ENCODE measurements around the gene GALNT3.

Gene GALNT3

DNA sequence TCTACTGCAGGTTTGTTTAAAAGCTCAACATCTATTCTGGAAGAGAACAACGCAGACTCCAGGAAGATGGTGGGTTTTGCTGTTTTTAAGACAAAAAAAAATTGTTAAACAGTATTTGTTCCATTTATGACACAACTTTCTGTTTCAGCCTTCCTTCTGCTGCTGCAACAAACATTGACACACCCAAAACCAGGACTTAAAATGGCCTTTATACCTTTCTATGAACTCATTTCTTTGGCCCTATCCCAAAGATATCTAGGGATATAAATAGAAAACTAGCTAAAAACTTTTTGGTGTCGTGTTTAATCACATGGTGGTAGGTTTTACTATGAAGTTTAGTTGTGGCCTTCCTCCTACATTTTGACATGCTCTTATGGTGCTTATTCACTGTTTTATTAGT, 964 bp upstream of the GALNT3 start:
- DNase-seq, result no peak

DNA sequence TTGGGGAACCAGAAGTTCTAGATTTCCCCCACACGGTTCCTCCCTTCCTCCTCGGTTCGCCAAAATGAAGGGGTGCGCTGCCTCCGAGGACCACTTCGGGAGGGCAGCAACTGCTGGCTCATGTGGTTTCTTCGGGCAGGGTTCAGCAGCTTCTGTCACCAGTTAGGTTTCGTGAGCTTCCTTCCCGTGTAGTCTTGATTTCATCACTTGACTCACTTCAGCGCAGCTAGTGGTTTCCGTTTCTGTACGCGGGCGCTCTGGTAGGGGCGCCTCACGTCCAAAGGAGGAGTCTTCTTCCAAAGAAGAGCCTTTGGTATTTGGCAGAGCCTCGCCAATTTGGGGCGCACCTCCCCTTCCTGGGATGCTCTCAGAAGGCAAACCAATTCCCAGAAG, 485 bp upstream of the GALNT3 start:
- no peak for DNase-seq

DNA sequence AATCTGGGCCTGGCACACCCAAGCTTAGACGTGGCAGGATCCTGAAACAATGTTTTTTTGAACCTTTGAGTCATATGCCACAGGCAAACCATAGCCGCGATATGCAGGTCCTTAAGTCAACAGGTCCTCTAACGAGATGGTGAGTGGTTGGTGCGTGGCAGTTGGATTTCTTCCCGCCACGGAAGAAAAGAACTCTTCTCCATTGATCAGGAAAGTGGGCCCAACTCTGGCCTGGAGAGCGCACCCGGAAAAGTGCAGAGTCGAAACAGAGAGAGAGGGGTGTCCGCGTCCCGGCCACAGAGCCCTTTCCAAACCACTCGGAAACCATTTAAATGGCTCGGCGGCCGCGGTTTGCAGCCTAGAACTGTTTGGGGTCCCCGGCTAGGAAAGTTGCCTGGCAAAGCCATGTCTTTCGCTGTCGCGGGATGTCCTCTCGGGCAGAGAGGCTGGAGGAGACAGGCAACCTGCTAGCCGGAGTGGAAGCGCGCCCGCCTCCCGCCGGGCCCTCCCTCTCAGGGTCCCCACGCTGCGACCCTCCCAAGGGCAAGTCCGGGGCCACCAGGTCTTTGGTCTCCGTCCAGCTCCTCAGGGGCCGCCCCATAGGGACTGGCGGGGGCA, 777 bp downstream of the GALNT3 start:
- DNase-seq, result no peak

DNA sequence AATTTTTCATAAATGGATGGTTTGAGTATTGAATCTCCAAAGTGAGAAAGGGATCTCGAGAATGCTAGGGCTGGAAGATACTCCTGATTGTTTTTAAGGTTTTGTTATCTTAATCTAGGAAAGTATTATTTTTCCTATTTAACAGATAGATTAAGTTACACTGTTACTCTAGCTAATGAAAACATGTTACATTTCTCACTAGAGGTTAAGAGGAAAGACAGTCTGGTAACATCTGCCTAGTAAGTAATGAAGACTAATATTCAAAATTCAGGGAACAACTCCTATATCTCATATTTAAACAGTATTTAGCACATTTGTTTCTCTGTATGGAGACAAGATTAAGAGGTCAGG, 2.0 kb downstream of the GALNT3 start:
- DNase-seq, result no peak

DNA sequence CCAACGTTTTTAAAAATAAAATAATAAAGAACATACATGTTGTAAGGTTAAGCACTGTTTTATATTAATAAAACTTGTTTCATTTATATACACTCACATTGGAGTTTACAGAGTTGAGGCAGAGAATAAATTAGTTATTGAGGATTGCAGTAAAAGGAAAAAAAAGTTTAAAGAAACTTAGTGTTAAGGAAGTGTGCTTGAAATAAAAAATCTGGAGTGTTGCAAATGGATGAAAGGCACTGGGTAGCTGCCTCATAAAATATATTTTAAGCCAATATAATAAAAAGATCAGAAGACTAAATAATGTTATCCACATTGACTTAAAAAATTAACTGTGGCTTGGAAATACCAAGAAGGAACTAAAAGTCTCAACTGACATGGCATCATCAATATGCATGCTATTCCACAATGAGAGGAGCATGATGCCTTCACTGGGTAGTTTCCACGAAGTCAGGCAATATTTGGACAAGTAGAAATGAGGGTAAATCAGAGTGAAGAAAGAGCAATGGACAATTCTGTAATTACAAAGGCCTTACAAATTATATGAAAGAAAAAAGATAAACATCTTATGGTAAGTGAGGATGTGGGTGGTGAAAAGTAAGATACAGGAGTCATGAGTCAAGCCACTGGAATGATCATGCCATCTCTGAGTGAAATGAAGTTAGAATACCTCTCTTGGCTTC, 2.5 kb downstream of the GALNT3 start:
- no peak for DNase-seq

DNA sequence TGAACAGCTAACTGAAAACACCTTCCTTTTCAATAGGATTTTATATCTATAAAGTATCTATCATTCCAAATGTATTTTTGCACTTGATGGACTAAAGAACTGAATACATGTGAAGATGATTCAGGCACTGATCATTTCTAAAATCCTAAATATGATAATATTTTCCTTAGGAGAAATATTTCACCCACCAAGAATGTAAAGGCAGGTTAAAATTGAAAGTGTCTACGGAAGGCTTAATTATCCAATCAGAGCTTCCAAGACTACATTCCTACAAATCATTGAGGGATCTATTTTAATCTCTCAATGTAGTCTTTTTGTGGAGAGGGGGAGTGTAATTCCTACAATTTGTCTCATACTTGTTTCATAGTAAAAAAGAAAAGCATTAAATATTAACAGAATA, 3.6 kb downstream of the GALNT3 start:
- DNase-seq, result no peak

DNA sequence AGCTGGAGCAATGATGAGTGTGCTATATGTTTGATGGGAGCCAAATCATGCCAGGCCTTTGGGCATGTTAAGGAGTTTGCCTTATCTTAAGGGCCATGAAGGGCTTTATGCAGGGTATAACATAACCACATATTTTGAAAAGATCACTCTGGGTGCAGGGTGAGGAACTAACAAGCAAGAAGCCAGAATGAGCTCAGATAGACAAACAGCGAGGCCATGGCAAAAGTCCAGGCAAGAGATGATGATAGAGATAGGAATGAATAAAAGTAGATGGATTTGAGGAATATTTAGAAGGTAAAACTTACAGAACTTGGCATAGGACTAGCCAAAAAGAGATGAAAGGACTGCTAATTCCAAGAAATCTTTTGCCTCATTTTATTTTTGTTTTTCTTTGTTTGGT, 6.7 kb downstream of the GALNT3 start:
- no peak for DNase-seq

DNA sequence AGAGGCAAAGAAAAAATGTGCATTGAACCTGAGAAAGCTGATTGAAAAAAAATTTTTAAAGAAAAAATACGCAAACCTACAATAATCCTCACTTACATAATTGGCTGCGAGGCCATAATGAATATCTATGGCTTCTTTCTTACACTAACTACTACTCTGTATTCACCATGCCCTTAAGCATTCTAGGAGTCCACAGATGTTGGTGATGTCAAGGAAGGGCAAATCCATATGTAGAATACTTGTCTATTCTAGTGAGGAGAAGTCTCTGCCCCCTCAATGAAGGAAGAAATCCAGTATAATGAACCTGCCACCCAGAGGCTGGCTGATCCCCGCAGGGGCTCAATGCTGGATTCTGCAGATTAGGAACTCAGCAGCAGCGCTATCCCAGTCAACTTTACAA, 14.3 kb downstream of the GALNT3 start:
- DNase-seq, result no peak

DNA sequence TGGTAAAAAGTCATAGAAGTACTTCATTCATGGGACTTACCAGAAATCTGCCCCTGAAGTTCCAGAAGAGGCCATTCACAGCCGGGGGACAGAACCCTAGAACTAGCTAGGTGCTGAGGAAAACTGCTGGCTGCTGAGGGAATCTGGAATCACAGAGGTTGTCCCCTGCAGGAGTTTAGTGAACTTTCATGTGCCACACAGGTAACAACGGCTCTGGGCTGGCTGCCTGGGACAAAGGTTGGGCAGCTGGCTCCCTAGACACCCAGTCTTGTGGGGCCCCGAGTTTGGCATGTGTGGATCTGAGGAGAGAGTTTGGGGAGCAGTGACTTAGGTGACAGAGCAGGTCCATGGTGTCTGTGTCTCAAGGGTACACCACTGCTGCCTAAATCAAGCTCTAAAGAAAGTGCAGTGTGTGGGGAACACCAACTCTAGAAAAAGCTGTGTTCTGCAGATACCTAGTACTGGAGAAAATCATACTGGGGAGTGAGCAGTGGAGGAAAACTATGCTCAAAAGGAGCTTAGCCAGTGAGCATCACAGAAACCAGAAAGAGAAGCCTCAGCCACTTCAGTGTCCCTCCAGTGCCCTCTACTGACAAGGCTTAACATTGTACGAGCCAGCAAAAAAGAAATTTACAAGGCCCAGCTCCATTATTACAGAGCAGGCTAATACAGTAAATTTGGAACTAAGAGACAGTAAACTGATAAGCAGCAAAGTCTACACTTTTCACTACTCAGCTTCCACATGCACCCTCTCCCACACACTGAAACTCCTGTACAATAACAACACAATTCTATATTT, 15.2 kb downstream of the GALNT3 start:
- DNase-seq, result no peak

DNA sequence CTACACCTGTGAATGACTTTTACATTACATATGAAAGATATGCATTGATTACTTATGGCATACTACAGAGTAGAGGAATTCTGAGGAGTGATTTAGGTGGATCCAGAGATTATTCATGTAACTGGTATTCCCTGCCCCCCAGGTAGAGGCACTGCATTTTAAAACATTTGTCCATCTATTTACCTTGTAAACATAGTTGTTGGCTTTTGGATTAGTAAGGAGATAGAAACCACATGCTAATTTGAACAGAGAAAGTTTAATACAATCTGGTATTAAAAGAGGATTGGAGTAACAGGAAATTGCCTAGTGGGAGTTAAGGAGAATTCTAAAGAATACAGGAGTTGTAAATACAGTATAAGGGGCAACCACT, 15.9 kb downstream of the GALNT3 start:
- no peak for DNase-seq

DNA sequence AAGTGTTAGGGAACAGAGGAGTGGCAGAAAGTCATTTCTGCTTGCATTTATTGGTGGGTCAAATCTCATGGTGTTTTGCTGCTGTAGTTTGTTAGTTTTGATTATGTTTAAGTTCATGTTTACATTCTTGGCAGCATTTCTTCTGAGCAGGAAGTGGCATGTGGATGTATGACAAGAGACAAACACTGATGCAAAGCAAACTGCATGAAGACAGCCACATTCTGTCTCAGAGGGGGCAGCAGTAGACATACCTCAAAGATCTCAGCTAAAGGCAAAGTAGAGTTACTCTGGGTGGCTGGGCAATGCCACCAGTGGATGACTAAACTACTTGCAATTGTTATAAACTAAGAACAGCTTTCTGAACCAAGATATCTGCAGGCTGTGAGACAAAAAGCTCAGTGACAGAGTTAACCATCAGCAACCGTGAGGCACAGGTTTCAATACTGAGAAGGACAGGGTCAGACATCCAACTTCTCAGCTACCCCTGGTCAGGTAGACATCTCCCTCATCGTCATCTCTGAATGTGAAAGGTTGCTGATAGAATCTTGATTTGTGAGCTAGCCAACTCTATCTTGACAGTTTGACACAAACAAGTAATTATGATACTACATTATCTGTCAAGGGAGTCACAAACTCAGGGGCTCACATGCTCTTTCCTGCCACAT, 16.4 kb downstream of the GALNT3 start:
- DNase-seq, result no peak

DNA sequence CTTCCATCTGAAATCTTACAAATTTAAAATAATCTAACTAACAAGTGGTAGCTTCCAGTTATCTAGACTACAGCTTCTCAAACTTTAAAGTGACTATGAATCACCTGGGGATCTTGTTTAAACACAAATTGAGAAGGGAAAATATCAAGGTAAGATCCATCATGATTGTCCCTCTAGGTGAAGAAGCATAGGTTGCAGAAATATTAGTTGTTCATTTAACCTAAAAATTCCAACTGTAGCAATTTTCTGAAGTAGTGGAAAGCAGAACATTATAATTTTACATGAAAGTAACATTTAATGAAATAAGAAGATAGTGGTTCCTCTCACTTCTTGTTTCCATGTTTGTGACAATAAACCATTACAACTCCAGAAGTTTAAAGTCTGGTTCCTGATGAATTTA, 17.3 kb downstream of the GALNT3 start:
- DNase-seq, result no peak

DNA sequence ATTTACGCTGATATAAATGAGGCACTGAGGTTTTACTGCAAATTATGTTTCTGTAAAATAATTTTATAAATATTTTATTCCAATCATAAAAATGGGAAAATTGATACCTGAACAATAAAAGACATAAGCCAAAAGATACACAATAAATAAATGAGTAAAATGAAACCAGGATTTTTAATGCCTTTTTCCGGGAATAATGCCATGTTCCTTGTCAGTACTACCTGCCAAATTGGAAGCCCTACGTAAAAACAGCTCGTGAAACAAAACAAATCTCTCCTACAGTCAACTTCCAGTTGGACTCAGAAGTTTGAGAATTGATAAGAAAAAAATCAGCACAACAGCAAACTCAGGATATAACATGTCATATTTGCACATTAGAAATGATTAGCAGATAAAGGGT, 18.0 kb downstream of the GALNT3 start:
- DNase-seq, result no peak

DNA sequence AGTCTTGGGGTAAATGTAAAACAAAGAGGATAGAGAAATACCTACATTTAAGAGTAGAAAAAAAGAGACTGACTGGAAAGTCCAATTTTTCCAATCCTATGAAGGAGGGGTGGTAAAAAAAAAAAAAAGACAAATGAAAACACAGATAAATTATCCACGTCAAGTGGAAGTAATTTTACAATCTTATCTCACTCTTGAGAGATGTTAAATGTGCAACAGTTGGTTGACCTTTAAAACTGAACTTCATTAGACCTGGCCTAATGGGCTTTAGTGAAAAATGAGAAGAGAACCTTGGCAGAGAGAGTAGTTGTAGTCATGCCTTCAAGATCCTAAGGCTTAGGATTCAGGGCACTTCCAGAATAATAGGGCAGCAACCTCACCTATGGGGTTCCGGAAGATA, 20.4 kb downstream of the GALNT3 start:
- DNase-seq, result no peak

DNA sequence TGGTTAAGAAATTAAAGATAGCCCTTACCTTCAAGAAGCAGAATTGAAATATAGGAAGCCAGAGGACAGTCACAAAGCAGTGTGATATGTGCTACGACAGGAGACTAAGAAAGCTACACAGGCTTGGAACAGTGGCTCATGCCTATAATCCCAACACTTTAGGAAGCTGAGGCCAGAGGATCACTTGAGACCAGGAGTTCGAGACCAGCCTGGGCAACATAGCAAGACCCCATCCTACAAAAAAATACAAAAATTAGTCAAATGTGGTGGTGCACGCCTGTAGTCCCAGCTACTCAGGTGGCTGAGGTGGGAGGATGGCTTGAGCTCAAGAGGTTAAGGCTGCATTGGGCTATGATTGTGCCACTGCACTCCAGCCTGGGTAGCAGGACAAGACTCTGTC, 21.9 kb downstream of the GALNT3 start:
- DNase-seq, result no peak

DNA sequence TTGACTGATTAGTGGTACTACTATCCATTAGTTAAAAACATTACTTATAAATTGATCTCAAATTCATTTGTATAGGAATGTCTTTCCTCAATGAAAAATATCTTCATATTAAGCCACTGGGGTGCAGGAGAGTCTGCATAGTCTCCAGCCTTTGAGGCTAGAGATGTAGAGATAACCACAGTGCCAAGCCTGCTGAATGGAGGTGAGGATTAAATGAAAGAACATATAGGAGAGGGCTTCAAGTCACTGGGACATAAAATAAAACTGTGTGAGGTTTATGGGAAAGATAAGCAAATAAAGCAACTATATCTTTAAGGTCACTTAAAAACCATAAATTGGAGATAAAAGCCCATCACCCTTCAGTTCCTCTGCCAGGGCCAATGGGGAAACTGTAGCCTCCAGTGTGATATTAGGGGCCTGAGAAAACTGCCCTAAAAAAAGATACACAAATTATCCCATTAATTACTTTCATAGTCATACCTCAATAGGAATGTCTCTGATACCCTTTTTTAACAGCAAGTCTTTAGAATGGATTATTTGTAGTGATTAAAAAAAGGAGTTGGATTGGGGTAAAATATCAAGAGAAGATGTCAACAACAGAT, 27.6 kb downstream of the GALNT3 start:
- DNase-seq, result no peak

DNA sequence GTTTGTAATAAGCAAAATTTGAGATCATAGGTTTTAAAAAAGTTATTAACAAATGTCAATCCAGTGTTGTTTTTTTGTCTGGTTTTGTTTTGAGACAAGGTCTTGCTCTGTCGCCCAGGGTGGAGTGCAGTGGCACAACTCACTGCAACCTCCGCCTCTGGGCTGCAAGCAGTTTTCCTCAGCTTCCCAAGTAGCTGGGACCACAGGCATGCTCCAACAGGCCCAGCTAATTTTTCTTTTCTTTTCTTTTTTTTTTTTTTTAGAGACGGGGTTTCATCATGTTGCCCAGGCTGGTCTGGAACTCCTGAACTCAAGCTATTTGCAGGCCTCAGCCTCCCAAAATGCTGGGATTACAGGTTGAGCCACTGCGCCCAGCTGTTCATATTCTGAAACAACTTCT, 31.3 kb downstream of the GALNT3 start:
- DNase-seq, result no peak

DNA sequence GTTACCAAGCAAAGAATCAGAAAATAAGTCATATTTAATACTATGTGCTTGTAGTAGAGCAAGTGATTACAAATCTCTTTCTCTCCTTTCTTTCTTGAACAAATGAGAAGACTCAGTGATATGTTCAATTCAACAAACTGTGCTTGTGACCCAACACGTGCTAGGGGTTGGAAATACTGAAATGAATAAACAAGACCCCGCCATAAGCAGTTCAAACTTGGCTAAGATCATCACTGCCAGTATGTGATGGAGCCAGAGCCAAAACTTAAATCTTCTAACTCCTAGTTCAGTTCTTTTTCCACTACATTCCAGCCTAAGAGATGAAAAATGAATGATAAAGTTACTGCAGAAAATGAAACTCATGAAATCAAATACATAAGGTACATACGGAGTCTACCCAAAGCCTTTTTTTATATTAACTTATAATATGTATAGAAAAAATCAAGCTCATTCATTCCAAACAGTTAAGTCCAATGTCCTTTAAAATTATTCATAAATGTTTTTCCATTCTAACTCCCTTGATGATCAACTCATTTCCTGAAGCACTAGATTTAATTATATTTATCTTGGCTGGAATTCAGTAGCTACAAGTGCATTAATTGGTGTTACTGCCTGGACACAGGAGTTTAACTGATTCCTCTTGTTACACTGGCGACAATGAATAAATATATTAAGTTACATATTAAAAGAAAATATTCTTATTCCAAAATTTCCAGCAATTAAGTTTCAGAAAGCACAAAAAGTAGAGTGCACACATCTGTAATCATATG, 36.0 kb downstream of the GALNT3 start:
- no peak for DNase-seq

DNA sequence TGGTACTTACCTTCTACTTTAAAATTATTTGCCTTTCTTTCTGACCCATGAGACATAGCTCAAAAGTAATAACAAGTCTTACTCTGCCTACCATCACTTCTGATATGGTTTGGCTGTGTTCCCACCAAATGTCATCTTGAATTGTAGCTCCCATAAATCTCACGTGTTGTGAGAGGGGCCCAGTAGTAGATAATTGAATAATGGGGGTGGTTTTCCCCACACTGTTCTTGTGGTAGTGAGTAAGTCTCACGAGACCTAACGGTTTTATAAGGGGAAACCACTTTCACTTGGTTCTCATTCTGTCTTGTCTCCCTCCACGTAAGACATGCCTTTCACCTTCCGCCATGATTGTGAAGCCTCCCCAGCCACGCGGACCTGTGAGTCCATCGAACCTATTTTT, 47.5 kb downstream of the GALNT3 start:
- no peak for DNase-seq

DNA sequence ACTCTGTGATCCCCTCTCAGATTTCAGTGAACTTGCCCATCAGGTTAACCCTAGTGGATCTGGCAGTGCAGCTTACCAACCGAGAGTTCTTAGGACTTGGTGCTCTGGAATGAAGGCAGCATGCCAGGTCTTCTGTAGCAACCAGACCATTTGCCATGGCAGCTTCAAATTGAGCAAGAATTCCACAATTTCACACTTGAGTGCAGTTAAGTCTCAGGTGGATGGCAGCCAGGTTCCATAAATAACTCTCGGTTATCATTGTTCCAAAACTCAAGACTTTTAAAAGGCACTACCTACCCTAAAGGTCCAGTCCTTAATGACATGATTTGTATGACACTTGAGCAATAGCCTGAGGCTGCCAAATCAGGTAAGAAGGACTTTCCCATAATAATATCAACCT, 48.1 kb downstream of the GALNT3 start:
- no peak for DNase-seq

DNA sequence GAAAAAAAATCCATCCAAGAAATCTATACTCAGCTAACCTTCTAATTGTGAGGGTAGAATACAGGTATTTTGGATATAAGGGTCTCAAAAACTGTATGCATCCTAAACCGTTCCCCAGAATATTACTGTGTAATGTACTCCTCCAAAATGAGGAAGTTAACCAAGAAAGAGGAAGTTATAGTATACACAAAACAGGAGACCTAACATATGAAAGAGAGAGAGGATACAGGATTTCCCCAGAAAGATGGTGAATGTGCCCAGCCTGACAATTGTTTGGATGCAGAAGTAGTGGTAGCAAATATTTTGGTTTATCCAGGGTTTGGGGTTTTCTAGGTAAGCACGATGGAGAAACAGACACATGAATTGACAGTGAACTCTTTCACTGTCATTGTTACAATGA, 50.6 kb downstream of the GALNT3 start:
- no peak for DNase-seq

DNA sequence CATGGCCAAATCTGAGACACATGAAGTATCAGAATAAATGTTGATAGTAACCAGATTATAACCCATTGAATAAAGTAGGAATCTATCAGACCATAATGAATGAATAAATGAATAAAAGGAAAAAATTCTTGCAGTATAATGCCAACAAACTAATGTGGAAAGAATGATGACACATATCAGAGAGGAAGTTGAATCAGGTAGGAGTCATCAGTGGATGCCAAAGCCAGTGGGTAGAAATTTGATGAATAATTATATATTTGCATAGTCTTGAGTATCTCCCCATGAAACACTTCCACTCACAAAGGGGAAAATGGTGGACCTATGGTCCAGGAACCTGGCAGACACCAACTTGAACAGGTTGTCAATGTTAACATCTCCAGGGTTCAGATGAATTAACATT, 68.6 kb downstream of the GALNT3 start:
- no peak for DNase-seq

DNA sequence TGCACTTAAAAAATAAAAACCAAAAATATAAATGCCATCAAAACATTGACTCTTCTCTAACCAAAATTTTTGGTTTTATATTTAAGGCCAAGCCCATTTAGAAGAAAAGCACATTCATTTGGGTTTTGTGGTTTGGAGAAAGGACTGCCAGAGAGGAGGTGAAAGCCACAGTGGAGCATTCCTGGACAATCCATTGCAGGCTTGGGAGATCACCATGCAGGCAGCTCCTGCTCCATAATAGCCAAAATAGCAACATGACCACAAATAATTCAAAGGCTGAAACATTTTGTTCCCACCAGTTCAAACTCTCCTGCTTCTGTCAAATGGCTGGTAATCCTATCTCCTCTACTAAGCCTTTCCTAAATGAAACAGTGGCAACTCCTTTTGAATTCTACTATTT, 73.5 kb downstream of the GALNT3 start:
- no peak for DNase-seq

Data from cerebellar nuclear complex (tissue), 1 donor.